ENCODE measurements around the gene SLC35F1. TPM values are rescaled to one million over a fixed set of nuclear protein-coding genes. Genes with fewer than 3 reads are reported as not detected.

The SLC35F1 gene
- total RNA-seq, 6 experiments from 2014 or later, result 0.12 TPM; not detected in 5

- H3K9me3 ChIP-seq, result no peaks in the 10 kb centered on the region
- H3K4me3 ChIP-seq, result no peak overlapping the region
- no peak overlapping the region for H3K27ac ChIP-seq
- no peaks in the 10 kb centered on the region for H3K4me1 ChIP-seq
- intact Hi-C loops (cut with DNase I), result no loop called here
- 25% methylated on average over 1 of the region's 2 CpGs for WGBS (ENCODE audit: insufficient coverage, low coverage, low lambda C conversion rate, missing lambda C conversion rate)
- no peak for ATAC-seq
- no peaks in the 10 kb centered on the region for H3K27me3 ChIP-seq
- H3K36me3 ChIP-seq, result no peaks in the 10 kb centered on the region
- TF ChIP-seq, protein P1, sequence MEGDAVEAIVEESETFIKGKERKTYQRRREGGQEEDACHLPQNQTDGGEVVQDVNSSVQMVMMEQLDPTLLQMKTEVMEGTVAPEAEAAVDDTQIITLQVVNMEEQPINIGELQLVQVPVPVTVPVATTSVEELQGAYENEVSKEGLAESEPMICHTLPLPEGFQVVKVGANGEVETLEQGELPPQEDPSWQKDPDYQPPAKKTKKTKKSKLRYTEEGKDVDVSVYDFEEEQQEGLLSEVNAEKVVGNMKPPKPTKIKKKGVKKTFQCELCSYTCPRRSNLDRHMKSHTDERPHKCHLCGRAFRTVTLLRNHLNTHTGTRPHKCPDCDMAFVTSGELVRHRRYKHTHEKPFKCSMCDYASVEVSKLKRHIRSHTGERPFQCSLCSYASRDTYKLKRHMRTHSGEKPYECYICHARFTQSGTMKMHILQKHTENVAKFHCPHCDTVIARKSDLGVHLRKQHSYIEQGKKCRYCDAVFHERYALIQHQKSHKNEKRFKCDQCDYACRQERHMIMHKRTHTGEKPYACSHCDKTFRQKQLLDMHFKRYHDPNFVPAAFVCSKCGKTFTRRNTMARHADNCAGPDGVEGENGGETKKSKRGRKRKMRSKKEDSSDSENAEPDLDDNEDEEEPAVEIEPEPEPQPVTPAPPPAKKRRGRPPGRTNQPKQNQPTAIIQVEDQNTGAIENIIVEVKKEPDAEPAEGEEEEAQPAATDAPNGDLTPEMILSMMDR (IDR thresholded peaks at IDR 0.05), result no peak
- TF ChIP-seq POLR2A (IDR thresholded peaks at IDR 0.05), result no peak
- DNase-seq, result no peak
Measured at GRCh38 chr6:117955684-117956256, 48.7 kb downstream of the SLC35F1 start.

GRCh38 chr6:117956386-117956785, 49.3 kb downstream of the SLC35F1 start:
- 44% methylated on average over 3 of the region's 5 CpGs for WGBS (ENCODE audit: insufficient coverage, low coverage, low lambda C conversion rate, missing lambda C conversion rate)
- Histone ChIP-seq H3K4me1 (no peaks in the 10 kb centered on the region), H3K9me3 (no peaks in the 10 kb centered on the region), H3K4me3 (no peak overlapping the region), H3K27ac (no peak overlapping the region), H3K36me3 (no peaks in the 10 kb centered on the region), H3K27me3 (no peaks in the 10 kb centered on the region)
- ATAC-seq (no peak), DNase-seq (no peak)
- intact Hi-C loops (cut with DNase I), result no loop called here
- TF ChIP-seq POLR2A (IDR thresholded peaks at IDR 0.05), result no peak
- TF ChIP-seq, protein P1 (IDR thresholded peaks at IDR 0.05), result no peak

- intact Hi-C loops (cut with DNase I), result no loop called here
- no peak for DNase-seq
Measured at GRCh38 chr6:117958536-117958935, 51.5 kb downstream of the SLC35F1 start.

GRCh38 chr6:117960877-117961276, 53.8 kb downstream of the SLC35F1 start:
- no peaks in the 10 kb centered on the region for H3K9me3 ChIP-seq
- H3K4me3 ChIP-seq, result no peak overlapping the region
- H3K36me3 ChIP-seq, result no peaks in the 10 kb centered on the region
- no peaks in the 10 kb centered on the region for H3K27me3 ChIP-seq
- ATAC-seq (no peak), DNase-seq (no peak)
- WGBS (ENCODE audit: insufficient coverage, low coverage, low lambda C conversion rate, missing lambda C conversion rate), result 20% methylated on average over 1 of the region's 1 CpG
- H3K4me1 ChIP-seq, result no peaks in the 10 kb centered on the region
- H3K27ac ChIP-seq, result no peak overlapping the region
- intact Hi-C loops (cut with DNase I), result no loop called here
- TF ChIP-seq, protein P1 (IDR thresholded peaks at IDR 0.05), result no peak
- no peak for TF ChIP-seq POLR2A (IDR thresholded peaks at IDR 0.05)

More at GRCh38 chr6:117958536-117958935, 51.5 kb downstream of the SLC35F1 start:
- H3K36me3 ChIP-seq, result no peaks in the 10 kb centered on the region
- H3K9me3 ChIP-seq, result no peaks in the 10 kb centered on the region
- H3K27ac ChIP-seq, result no peak overlapping the region
- TF ChIP-seq, protein P1 (IDR thresholded peaks at IDR 0.05), result no peak
- no peak for TF ChIP-seq POLR2A (IDR thresholded peaks at IDR 0.05)
- ATAC-seq, result no peak
- H3K27me3 ChIP-seq, result no peaks in the 10 kb centered on the region
- 48% methylated on average over 3 of the region's 3 CpGs for whole genome bisulfite sequencing (ENCODE audit: insufficient coverage, low coverage, low lambda C conversion rate, missing lambda C conversion rate)
- no peaks in the 10 kb centered on the region for H3K4me1 ChIP-seq
- no peak overlapping the region for H3K4me3 ChIP-seq
